HT1080 (cell line): ENCODE results near the gene RNF217. TPM values are rescaled to one million over a fixed set of nuclear protein-coding genes. Genes with fewer than 3 reads are reported as not detected.
A peak's percentile ranks its signal among the peaks of the same experiment; 100 is the strongest.
"Not testable (repeated sequence)": the region's sequence is repeated elsewhere in the genome, so short reads cannot be mapped to it uniquely, and the experiment has no call there.

Experiments
- DNase-seq: peaks from one replicate; pipeline ENCODE4 v3.0.0-alpha.2; 2015; ENCODE audit warnings: low read depth
- total RNA-seq: library from RNA; depleted of rRNA; stranded (reverse); fragments of >200 nt; shearing (Covaris generic); gene quantifications from 2 replicates; pipeline ENCODE4 v1.2.3, GENCODE V29; 2014

RNF217 gene
- total RNA-seq, 1 experiment from 2014 or later, result 9.6 TPM

- peak; percentile 65 for DNase-seq
These were observed 590 bp downstream of the RNF217 start for GRCh38 chr6:124962639-124963415.

- peak; percentile 41 for DNase-seq
These were observed 1.2 kb downstream of the RNF217 start for GRCh38 chr6:124963416-124963785.

GRCh38 chr6:124963831-124964763 lies 1.9 kb downstream of the RNF217 start:
- DNase-seq, result no peak

GRCh38 chr6:124964764-124965105 lies 2.5 kb downstream of the RNF217 start:
- DNase-seq, result peak; percentile 50

GRCh38 chr6:124965424-124965850 lies 3.2 kb downstream of the RNF217 start:
- not testable (repeated sequence) for DNase-seq

GRCh38 chr6:124967444-124967843 lies 5.2 kb downstream of the RNF217 start:
- DNase-seq, result peak; percentile 21

GRCh38 chr6:124968401-124968800 lies 6.2 kb downstream of the RNF217 start:
- no peak for DNase-seq

- no peak for DNase-seq
These were observed 8.0 kb downstream of the RNF217 start for GRCh38 chr6:124970243-124970642.

- no peak for DNase-seq
These were observed 8.5 kb downstream of the RNF217 start for GRCh38 chr6:124970763-124971162.

- no peak for DNase-seq
These were observed 11.5 kb downstream of the RNF217 start for GRCh38 chr6:124973780-124974179.

GRCh38 chr6:124974771-124975377 lies 12.6 kb downstream of the RNF217 start:
- no peak for DNase-seq

- DNase-seq, result no peak
These were observed 15.1 kb downstream of the RNF217 start for GRCh38 chr6:124977067-124977908.

- DNase-seq, result no peak
These were observed 16.4 kb downstream of the RNF217 start for GRCh38 chr6:124978451-124979293.

GRCh38 chr6:124979294-124979678 lies 17.0 kb downstream of the RNF217 start:
- no peak for DNase-seq

- no peak for DNase-seq
These were observed 20.4 kb downstream of the RNF217 start for GRCh38 chr6:124982669-124983068.

GRCh38 chr6:124983383-124984083 lies 21.3 kb downstream of the RNF217 start:
- DNase-seq, result no peak

GRCh38 chr6:124984668-124985338 lies 22.6 kb downstream of the RNF217 start:
- peak; percentile 79 for DNase-seq

GRCh38 chr6:124986164-124986563 lies 23.9 kb downstream of the RNF217 start:
- DNase-seq, result no peak

- no peak for DNase-seq
These were observed 25.1 kb downstream of the RNF217 start for GRCh38 chr6:124987291-124987690.
